ENCODE data around the gene FRMD8.

FRMD8 gene, protein sequence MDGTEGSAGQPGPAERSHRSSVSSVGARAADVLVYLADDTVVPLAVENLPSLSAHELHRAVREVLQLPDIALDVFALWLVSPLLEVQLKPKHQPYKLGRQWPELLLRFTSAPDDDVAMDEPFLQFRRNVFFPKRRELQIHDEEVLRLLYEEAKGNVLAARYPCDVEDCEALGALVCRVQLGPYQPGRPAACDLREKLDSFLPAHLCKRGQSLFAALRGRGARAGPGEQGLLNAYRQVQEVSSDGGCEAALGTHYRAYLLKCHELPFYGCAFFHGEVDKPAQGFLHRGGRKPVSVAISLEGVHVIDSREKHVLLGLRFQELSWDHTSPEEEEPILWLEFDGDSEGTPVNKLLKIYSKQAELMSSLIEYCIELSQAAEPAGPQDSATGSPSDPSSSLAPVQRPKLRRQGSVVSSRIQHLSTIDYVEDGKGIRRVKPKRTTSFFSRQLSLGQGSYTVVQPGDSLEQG

DNA sequence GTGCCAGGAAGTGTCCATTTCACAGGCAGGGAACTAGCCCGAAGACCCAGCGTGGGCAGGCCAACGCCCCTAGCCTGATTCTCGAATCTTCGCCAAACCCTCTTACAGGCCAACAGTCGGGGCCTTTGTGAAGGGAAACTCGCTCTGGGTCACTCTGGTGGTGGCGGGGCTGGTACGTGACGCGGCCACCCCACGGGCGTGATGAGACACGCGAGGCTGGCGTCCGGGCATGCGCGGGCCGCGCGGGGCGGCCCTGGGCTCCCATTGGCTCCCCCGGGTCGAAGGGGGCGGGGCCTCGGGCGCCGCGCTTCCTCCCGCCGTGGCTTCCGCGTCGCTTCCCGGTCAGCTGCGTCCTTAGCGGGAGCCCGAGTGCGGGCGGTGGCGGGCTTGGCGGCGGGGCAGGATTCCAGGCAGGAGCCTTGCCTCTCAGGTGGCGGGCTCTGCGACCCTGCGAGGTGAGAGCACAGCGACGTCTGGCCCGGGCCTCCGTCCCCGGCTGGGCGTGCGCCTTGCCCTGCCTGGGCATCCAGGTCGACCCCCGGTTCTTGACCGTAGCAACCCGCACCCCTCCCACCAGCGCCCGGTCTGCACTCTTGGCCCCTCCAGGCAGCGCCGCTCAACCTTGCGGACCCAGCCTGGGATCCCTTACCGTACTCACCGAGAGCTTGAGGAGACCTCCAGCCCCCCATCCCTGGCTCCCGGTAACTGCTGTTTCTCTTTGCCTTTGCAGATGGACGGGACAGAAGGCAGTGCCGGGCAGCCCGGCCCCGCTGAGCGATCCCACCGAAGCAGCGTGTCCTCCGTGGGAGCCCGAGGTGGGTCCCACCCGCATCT lies at the start of gene FRMD8:
Gene FRMD8 (plus strand): TSS at position 331 of the 834 bp plus-strand sequence. CDS start 400 bp downstream, at position 731.
- peak; percentile 77 for DNase-seq (ENCODE audit: low read depth)

DNA sequence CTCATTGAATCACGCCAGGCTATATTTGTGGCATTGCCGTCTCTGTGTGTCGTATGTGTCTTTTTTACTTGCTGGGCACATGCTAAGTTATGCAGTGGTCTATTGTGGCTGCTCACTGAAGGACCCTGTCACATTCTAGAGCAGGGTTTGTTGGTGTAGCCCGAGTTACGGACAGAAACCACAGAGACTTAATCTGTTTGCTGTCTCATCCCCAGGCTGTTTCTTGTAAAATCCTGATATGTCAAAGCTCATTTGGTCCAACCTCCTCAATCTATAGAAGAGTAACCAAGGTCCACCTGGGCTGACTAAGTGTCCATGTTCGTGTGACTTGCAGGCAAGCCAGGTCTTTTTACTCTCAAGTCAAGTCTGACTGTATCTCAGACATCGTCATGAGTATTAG lies 47.8 kb upstream of the FRMD8 start:
- no peak for DNase-seq (ENCODE audit: low read depth)

DNA sequence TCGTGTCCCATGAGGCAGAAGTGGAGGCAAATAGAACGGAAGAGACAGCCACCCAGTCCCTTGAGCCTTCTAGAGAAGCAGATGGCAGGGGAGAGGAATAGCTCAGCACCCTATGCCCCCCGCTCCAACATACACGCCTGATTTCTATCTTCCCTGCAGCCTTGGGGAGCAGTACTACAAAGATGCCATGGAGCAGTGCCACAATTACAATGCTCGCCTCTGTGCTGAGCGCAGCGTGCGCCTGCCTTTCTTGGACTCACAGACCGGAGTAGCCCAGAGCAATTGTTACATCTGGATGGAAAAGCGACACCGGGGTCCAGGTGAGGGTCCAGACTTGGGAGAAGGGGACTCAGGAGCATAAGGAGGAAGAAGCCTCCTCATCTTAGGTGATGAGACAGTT lies 46.2 kb upstream of the FRMD8 start:
- no peak for DNase-seq (ENCODE audit: low read depth)

DNA sequence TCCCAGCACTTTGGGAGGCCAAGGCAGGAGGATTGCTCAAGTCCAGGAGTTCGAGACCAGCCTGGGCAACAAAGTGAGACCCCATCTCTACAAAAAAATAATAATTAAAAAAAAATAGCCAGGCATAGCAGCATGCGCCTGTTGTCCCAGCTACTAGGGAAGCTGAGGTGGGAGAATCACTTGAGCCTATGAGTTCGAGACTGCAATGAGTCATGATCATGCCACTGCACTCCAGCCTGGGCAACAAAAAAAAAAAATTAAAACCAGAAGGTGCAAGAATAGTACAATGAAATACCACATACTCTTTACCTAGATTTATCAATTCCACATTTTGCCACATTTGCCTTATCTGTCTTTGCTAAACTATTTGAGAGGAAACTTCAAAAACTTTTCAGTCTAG lies 44.6 kb upstream of the FRMD8 start:
- no peak for DNase-seq (ENCODE audit: low read depth)

DNA sequence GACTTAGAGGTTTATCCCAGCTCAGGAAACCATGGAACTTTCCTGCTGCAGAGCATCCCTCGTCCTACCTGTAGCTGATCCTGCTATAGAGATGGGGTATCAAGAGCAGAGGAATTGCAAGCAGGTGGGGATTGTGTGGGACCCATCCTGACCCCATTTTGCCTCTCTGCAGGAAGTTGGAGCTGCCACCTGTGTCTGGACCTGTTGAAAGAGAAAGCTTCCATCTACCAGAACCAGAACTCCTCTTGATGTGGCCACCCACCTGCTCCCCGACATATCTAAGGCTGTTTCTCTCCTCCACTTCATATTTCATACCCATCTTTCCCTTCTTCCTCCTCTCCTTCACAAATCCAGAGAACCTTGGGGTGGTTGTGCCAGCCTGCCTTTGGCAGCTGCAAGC lies 34.9 kb upstream of the FRMD8 start:
- DNase-seq (ENCODE audit: low read depth): no peak

DNA sequence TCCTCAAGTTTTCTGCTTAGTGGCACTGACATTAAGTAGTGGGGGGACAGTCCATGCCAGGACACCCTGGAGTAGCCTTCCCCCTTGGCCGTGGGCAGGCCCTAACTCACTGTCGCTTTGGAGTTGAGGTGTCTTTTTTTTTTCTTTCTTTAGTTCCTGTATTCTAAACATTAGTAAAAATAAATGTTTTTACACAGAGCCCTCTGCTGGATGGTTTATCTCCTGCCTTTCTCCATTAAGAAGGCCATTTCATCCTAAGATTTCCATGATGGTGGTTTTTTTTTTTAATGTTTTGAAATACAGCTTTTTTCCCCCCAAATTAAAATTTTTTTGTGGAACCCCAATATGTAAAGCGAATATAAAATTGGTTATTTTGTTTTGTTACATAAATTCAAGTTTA lies 33.7 kb upstream of the FRMD8 start:
- DNase-seq (ENCODE audit: low read depth): no peak

DNA sequence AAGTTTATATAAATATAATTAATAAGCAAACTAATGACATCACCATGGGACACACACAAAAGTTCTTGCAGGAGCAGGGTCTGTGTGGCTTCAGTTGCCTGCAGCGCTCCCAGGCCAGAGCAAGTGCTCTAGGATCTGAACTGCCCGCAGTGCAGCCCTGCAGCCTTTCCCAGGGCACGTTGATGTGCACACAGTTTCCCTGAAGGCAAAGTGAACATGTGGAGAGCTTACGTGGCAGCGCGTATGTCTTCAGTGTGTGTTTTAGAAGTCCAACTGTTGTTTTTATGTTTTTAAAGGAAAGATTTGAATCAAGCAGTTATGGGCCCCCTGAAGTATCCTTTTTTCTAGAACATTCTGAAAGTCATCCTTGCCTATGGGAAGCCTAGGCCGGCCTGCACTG lies 33.1 kb upstream of the FRMD8 start:
- DNase-seq (ENCODE audit: low read depth): no peak

DNA sequence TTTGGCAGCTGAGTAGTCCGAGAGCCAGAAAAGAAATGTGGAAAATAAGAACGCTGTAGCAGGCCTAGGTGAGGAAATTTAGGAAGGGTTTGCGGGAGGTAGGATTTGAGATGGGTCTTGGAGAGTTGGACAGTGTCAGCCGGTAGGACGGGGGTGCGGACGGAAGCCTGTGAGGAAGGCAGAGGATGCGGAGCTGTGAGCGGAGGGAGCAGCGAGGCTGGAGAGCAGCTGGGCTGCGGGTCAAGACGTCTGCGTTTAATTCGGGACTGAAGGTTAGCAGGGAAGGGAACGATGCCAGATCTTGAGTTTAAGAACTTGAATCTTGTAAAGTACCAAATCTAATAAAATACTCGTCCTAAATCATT lies 32.6 kb upstream of the FRMD8 start:
- no peak for DNase-seq (ENCODE audit: low read depth)

DNA sequence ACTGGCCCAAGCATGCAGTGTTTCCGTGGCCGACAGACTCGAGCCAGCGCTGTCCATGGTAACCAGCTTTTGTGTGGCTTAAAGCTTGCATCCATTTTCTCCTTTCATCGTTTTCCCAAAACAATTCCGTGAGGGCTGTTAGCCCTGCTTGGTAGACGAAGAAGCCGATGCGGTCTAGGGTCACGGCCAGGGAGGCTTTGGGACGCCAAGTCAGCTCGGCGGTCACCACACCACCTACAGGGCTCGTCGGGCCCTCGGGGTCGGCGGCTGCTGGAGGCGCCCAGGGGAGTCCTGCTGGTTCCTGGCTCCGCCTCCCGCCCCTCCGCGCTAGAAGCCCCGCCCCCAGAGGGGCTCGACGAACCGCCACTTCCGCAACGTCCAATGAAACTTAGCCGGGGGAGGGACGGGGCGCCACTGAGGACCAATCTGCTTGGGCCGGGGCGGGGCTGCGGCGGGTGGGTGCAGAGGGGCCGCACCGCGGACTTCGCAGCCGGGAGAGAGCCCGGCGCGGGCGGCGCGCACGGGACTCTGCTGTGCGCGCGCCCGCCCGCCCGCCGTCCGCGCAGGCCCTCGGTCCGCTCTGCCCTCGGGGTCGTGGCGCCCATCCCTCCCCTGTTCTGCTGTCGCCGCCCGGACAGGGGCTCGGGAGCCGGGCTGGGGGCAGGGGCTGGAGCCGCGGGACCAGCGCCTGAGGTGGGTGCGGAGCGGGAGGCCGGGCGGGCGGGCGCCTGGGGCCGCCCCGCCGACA lies 32.0 kb upstream of the FRMD8 start, which contains the start of gene TIGD3:
Gene TIGD3 (plus strand): TSS at position 487 of the 748 bp plus-strand sequence. CDS start 1,058 bp downstream, outside the sequence.
- DNase-seq (ENCODE audit: low read depth): peak; percentile 95

DNA sequence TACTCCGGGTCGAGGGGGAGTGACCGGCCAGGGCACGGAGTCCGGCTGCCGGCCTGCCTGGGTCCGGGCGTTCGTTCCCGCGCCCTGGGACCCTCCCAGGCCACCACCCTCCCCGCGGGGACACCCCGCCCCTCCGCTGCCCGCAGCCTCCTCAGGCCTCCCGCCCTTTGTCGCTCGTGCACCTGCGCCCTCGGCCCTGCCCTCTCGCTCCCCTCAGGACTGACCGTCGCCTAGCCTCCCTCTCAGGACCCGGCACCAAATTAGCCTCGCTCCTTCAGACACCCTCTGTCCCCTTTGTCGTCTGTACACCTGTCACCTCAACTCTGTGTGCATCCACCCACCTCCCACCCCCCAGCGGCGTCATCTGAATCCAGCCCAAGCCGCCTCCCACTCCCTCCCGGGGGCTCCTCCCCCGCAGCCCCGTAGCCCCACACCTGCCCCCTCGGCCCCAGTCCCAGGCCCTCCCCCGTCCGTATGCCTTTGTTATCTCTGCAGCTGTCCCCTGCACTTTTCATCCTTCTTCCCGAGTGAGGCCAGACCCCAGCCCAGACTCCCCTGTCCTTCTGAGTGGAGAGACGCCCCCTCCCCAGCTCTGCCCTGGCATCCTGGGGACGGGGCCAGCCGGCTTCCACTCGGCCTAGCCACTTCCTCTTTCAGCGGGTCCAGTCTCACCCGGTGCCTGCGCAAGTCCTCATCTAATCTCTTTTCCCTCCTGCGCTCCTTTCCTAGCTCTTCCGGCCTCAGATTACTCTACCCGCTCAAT lies 31.2 kb upstream of the FRMD8 start:
- DNase-seq (ENCODE audit: low read depth): peak; percentile 30

DNA sequence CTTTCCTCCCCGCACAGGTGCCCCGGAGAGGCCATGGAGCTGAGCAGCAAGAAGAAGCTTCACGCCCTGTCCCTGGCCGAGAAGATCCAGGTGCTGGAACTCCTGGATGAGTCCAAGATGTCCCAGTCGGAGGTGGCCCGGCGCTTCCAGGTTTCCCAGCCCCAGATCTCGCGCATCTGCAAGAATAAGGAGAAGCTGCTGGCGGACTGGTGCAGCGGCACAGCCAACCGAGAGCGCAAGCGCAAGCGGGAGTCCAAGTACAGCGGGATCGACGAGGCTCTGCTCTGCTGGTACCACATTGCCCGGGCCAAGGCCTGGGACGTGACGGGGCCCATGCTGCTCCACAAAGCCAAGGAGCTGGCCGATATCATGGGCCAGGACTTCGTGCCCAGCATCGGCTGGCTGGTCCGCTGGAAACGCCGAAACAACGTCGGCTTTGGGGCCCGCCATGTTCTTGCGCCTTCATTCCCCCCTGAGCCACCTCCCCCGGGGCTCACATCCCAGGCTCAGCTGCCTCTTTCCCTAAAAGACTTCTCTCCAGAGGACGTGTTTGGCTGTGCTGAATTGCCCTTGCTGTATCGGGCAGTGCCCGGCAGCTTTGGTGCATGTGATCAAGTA lies 30.6 kb upstream of the FRMD8 start:
- no peak for DNase-seq (ENCODE audit: low read depth)

DNA sequence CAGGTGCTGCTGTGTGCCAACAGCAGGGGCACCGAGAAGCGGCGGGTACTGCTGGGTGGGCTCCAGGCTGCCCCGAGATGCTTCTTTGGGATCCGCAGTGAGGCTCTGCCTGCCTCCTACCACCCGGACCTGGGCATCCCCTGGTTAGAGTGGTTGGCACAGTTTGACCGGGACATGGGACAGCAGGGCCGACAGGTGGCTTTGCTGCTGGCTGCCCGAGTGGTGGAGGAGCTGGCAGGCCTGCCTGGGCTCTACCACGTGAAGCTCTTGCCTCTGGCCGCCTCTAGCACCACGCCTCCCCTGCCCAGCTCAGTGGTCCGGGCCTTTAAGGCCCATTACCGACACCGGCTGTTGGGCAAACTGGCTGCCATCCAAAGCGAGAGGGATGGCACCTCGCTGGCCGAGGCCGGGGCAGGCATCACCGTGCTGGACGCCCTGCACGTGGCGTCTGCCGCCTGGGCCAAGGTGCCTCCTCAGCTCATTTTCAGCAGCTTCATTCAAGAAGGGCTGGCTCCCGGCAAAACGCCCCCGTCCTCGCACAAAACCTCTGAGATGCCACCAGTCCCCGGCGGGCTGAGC lies 30.0 kb upstream of the FRMD8 start:
- DNase-seq (ENCODE audit: low read depth): no peak

DNA sequence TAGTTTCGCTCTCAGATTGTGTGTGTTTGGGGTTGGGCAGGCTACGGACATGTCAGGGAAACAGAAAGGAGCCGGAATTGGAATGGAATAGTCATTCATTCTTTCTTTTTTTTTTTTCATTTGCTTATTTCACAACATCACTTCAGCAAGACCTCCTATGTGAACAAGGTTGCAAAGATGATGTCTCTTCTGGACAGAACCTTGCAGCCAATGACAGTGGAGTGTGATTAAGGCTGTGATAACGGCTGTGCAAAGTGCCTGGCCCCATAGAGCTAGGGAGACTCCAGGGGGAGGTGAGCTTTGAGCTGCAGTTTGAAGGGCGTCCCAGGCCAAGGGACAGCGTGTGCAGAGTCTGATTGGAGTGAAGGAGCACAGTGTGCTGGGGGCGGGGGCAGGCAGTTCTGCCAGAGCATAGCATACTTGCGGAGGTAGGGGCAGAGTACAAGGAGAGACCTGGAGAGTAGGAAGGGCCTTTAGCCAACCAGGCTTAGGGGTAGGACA lies 28.5 kb upstream of the FRMD8 start:
- DNase-seq (ENCODE audit: low read depth): no peak

DNA sequence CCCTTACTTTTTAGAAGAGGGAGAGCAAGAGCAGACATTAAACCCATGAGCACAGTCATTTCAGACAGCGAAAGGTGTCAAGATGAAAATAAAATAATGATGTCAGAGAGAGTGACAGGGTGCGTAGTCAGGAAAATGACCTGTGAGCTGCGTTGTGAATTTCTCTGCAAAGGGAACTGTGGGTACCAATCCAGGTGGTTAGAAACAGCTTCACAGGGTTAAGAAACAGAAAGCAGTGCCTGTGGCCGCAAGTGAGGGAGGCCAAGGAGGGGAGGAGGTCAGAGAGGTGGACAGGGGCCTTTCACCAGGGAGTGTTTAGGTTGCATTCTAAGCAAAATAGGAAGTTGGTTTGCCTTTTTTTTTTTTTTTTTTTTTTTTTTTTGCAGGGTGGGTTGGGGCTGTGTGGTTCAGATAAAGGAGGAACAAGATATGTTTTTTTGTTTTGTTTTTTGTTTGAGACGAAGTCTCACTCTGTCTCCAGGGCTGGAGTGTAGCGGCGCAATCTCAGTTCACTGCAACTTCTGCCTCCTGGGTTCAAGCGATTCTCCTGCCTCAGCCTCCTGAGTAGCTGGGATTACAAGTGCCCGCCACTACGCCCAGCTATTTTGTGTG lies 24.0 kb upstream of the FRMD8 start:
- no peak for DNase-seq (ENCODE audit: low read depth)

DNA sequence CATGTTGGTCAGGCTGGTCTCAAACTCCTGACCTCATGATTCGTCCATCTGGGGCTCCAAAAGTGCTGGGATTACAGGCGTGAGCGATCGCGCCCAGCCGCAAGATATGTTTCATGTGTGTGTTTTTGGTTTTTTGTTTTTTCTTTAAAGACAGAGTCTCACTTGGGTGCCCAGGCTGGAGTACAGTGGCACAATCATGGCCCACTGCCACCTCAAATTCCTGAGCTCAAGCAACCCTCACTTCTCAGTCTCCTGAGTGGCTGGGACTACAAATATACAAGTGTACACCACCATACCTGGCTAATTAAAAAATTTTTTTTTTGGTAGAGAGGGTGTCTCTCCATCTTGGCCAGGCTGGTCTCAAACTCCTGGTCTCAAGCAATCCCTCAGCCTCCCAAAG lies 23.5 kb upstream of the FRMD8 start:
- no peak for DNase-seq (ENCODE audit: low read depth)

DNA sequence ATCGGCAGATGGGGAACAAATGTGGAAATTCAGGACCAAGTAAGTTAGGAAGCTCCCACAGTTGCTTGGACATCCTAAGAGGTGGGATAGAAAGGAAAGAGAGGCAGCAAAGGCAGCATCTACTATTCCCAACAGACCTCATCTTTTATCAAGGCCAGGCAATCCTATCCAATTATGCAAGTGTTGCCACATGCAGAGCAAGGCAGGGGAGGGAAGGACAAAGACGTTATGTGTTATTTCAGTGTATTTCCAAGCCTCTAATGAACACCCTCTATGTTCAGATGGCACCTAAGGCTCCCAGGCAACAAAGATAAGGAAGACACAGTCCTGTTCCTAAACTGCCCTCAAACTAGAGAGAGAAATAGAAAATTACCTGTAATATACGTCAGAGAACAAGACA lies 22.7 kb upstream of the FRMD8 start:
- DNase-seq (ENCODE audit: low read depth): no peak

DNA sequence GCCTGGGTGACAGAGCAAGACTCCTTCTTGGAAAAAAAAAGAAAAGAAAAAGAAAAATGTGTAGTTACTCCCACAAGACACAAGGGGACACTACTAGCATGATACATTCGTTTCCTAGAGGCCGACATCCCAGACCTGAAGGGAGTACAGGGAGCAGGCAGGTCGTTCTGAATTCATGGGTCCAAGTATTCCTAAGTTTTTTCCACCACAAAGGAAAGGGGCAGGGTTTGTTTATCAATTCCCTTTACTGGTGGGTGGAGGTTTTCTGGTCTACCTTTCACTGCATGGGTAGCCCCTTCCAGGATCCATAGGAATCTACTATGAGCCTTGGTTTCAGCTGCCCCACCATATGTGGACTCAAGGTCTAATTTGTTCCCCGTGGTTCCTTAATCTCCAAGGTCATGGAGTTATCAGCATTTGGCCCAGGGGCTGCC lies 20.1 kb upstream of the FRMD8 start:
- no peak for DNase-seq (ENCODE audit: low read depth)

DNA sequence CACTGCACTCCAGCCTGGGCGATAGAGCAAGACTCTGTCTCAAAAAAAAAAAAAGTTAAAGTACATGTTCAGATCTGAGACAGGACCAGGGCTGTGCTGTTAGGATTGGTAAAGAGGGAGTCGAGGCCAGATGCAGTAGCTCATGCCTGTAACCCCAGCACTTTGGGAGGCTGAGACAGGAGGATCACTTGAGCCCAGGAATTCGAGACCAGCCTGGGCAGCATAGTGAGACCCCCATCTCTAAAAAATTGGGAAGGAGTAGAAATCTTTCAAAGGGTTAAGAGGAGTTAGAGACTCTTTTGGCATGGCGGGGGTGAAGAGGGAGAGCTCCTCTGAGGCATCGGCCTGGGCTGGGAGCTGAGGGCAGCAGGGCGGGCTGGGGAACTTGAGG lies 15.8 kb upstream of the FRMD8 start:
- DNase-seq (ENCODE audit: low read depth): no peak

DNA sequence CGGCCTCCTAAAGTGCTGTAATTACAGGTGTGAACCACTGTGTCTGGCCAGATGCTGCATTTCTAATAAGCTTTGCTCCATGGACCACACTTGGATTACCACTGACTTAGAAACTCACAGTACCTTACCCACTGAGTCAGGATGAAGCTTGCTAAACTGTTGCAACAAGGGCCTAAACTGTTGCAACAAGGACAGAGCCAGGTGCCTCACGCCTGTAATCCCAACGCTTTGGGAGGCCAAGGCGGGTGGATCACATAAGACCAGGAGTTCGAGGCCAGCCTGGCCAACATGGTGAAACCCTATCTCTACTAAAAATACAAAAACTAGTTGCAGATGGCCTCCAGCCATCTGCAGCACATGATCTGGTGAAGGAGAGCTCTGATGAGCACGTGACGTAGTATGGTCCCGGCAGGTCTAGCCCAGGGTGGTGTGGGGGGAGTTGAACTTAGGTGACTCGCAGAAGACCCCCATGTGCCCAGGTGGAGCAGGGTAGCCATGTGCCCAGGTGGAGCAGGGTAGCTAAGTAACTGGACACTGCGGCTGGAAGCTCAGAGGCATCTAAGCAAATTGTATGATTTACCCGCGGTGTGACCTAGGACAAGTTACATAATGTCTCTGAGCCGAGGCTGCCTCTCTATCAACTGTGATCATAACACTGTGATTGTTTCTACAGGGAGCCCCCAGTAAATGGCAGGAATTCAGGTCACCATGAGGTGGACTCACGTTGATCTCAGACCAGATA lies 12.4 kb upstream of the FRMD8 start:
- no peak for DNase-seq (ENCODE audit: low read depth)
